Limb (tissue), 2 donors: ENCODE measurements around the gene SPATA12.
A peak's percentile ranks its signal among the peaks of the same experiment; 100 is the strongest.
"Not testable (repeated sequence)": the region's sequence is repeated elsewhere in the genome, so short reads cannot be mapped to it uniquely, and the experiment has no call there.

ENCODE experiments used
- DNase-seq, 2 donors: peaks; one replicate each; pipeline ENCODE4 v3.0.0-alpha.2; 2016; ENCODE audit errors: extremely low spot score in 2 of 2

SPATA12 gene

GRCh38 chr3:57082481-57082880, 22.0 kb downstream of the SPATA12 start:
- no peak for DNase-seq

- DNase-seq, result not testable (repeated sequence)
Observed at GRCh38 chr3:57083266-57083995, 23.0 kb downstream of the SPATA12 start.

GRCh38 chr3:57085211-57085610, 24.7 kb downstream of the SPATA12 start:
- no peak for DNase-seq

GRCh38 chr3:57086201-57086600, 25.7 kb downstream of the SPATA12 start:
- no peak for DNase-seq

GRCh38 chr3:57087361-57088092, 27.1 kb downstream of the SPATA12 start:
- DNase-seq, result no peak

- no peak for DNase-seq
Observed at GRCh38 chr3:57088503-57088902, 28.0 kb downstream of the SPATA12 start.

- no peak for DNase-seq
Observed at GRCh38 chr3:57089043-57089442, 28.6 kb downstream of the SPATA12 start.

- peak in 1 of 2 donors; percentile 74 for DNase-seq
Observed at GRCh38 chr3:57091521-57092273, 31.2 kb downstream of the SPATA12 start.

GRCh38 chr3:57093489-57093888, 33.0 kb downstream of the SPATA12 start:
- no peak for DNase-seq

- peak in 1 of 2 donors; percentile 44 for DNase-seq
Observed at GRCh38 chr3:57093971-57094535, 33.6 kb downstream of the SPATA12 start.

- peak; percentile 66 to 88 for DNase-seq
Observed at GRCh38 chr3:57094575-57094974, 34.1 kb downstream of the SPATA12 start.

- no peak for DNase-seq
Observed at GRCh38 chr3:57095363-57095762, 34.9 kb downstream of the SPATA12 start.

- no peak for DNase-seq
Observed at GRCh38 chr3:57097536-57097935, 37.1 kb downstream of the SPATA12 start.

GRCh38 chr3:57098418-57099310, 38.2 kb downstream of the SPATA12 start:
- no peak for DNase-seq

- peak; percentile 84 to 85 for DNase-seq
Observed at GRCh38 chr3:57100046-57100695, 39.7 kb downstream of the SPATA12 start.

GRCh38 chr3:57105585-57105984, 45.1 kb downstream of the SPATA12 start:
- DNase-seq, result no peak

- DNase-seq, result no peak
Observed at GRCh38 chr3:57108684-57109083, 48.2 kb downstream of the SPATA12 start.

GRCh38 chr3:57109437-57110199, 49.2 kb downstream of the SPATA12 start:
- no peak for DNase-seq

GRCh38 chr3:57110214-57110613, 49.8 kb downstream of the SPATA12 start:
- DNase-seq, result no peak
